Measurements from ENCODE around the gene SLX9.
A peak's percentile ranks its signal among the peaks of the same experiment; 100 is the strongest.

The SLX9 gene

GRCh38 chr21:44892536-44893277 lies 47.1 kb upstream of the SLX9 start:
- Histone ChIP-seq H3K27ac (ENCODE audit: poor library complexity, severe bottlenecking) (no peak overlapping the region), H3K9me3 (ENCODE audit: severe bottlenecking) (no peaks in the 10 kb centered on the region), H3K4me3 (ENCODE audit: severe bottlenecking) (no peak overlapping the region), H3K36me3 (ENCODE audit: low read depth) (no peaks in the 10 kb centered on the region), H3K4me1 (ENCODE audit: insufficient read depth, poor library complexity, severe bottlenecking) (no peaks in the 10 kb centered on the region), H3K27me3 (ENCODE audit: insufficient read depth, poor library complexity, severe bottlenecking) (peaks cover 2% of the 10 kb centered on the region)
- DNase-seq (ENCODE audit: low spot score) (no peak), ATAC-seq (ENCODE audit: low read depth) (peak; percentile 41; the same call in 1 of the 3 replicates)
- peak; percentile 76 for TF ChIP-seq CTCF (IDR thresholded peaks at IDR 0.05; ENCODE audit: poor library complexity, severe bottlenecking)

DNA sequence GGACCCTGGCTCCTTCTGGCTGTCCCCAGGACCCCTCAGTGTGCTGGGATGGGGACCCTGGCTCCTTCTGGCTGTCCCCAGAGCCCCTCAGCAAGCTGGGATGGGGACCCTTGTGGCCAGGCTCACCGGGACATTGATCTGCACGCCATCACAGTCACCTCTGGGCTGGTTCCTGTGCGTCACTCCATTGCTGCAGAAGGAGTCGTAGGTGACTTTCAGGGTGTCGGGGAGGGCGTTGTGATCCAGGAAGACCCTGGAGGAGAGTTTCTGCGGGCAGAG lies 46.6 kb upstream of the SLX9 start:
- ATAC-seq (ENCODE audit: low read depth), result no peak
- peak; percentile 7 for TF ChIP-seq CTCF (IDR thresholded peaks at IDR 0.05; ENCODE audit: poor library complexity, severe bottlenecking)
- Histone ChIP-seq H3K9me3 (ENCODE audit: severe bottlenecking) (no peaks in the 10 kb centered on the region), H3K36me3 (ENCODE audit: low read depth) (no peaks in the 10 kb centered on the region), H3K27ac (ENCODE audit: poor library complexity, severe bottlenecking) (no peak overlapping the region), H3K27me3 (ENCODE audit: insufficient read depth, poor library complexity, severe bottlenecking) (peaks cover 2% of the 10 kb centered on the region), H3K4me3 (ENCODE audit: severe bottlenecking) (no peak overlapping the region), H3K4me1 (ENCODE audit: insufficient read depth, poor library complexity, severe bottlenecking) (no peaks in the 10 kb centered on the region)
- DNase-seq (ENCODE audit: low spot score), result no peak

DNA sequence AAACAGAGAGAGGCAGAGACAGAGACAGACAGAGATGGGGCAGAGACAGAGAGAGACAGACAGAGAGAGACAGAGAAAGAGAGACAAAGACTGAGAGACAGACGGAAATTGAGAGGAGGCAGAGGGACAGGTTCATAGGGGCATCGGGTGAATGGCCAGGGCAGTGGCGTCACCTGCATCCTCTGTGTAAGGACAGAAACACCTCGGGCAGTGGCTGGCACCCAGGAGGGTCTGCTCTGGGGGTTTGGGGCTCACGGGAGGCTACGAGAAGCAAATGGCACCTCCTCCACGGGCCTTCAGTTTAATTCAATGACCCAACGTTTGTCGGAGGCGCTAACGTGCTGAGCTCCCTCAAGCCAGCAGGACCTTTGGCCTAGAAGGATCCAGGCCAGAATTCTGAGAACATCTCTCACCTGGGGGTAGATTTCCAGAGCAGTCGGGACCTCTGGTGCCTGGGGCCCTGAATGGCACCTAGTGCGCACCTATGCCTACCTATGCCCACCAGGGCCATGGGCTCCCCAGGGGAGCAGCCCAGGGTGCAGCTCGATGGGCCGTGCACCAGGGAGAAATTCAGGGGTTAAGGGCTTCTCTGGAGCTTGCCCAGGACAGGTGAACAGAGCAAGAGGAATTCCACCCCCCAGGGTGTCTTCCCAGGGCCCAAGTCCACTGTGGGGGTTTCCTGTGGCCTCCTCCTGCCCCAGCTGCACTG lies 45.7 kb upstream of the SLX9 start:
- peaks cover 2% of the 10 kb centered on the region for H3K27me3 ChIP-seq (ENCODE audit: insufficient read depth, poor library complexity, severe bottlenecking)
- no peak overlapping the region for H3K27ac ChIP-seq (ENCODE audit: poor library complexity, severe bottlenecking)
- ATAC-seq (ENCODE audit: low read depth) (no peak), DNase-seq (ENCODE audit: low spot score) (no peak)
- no peak overlapping the region for H3K4me3 ChIP-seq (ENCODE audit: severe bottlenecking)
- H3K36me3 ChIP-seq (ENCODE audit: low read depth), result no peaks in the 10 kb centered on the region
- H3K9me3 ChIP-seq (ENCODE audit: severe bottlenecking), result no peaks in the 10 kb centered on the region
- no peak for TF ChIP-seq CTCF (IDR thresholded peaks at IDR 0.05; ENCODE audit: poor library complexity, severe bottlenecking)
- no peaks in the 10 kb centered on the region for H3K4me1 ChIP-seq (ENCODE audit: insufficient read depth, poor library complexity, severe bottlenecking)

- H3K36me3 ChIP-seq (ENCODE audit: low read depth), result no peaks in the 10 kb centered on the region
- TF ChIP-seq CTCF (IDR thresholded peaks at IDR 0.05; ENCODE audit: poor library complexity, severe bottlenecking), result no peak
- DNase-seq (ENCODE audit: low spot score), result no peak
Observed at GRCh38 chr21:44894687-44895302, 45.0 kb upstream of the SLX9 start.

More at GRCh38 chr21:44894687-44895302, 45.0 kb upstream of the SLX9 start:
- ATAC-seq (ENCODE audit: low read depth), result no peak
- peaks cover 2% of the 10 kb centered on the region for H3K27me3 ChIP-seq (ENCODE audit: insufficient read depth, poor library complexity, severe bottlenecking)
- H3K9me3 ChIP-seq (ENCODE audit: severe bottlenecking), result no peaks in the 10 kb centered on the region
- no peak overlapping the region for H3K27ac ChIP-seq (ENCODE audit: poor library complexity, severe bottlenecking)
- H3K4me1 ChIP-seq (ENCODE audit: insufficient read depth, poor library complexity, severe bottlenecking), result no peaks in the 10 kb centered on the region
- no peak overlapping the region for H3K4me3 ChIP-seq (ENCODE audit: severe bottlenecking)

Measured in RWPE2 (cell line).